NCI-H748 (cell line): ENCODE data around the gene MGP.

Experiments
- DNase-seq: peaks from one replicate; lab custom pipeline; 2025; ENCODE audit not compliant: unreplicated experiment; lab: John Stamatoyannopoulos, UW

MGP gene

GRCh38 chr12:14868916-14869506 lies 16.6 kb downstream of the MGP start:
- no peak for DNase-seq

- DNase-seq, result no peak
These were observed 25.2 kb downstream of the MGP start for GRCh38 chr12:14860490-14860889.

- no peak for DNase-seq
These were observed 27.1 kb downstream of the MGP start for GRCh38 chr12:14858513-14858912.

GRCh38 chr12:14854586-14855183 lies 31.0 kb downstream of the MGP start:
- no peak for DNase-seq

- DNase-seq, result peak; percentile 46
These were observed 31.7 kb downstream of the MGP start for GRCh38 chr12:14853961-14854360.

- DNase-seq, result no peak
These were observed 32.8 kb downstream of the MGP start for GRCh38 chr12:14852880-14853279.

GRCh38 chr12:14850929-14851663 lies 34.6 kb downstream of the MGP start:
- no peak for DNase-seq

GRCh38 chr12:14849661-14850060 lies 36.0 kb downstream of the MGP start:
- DNase-seq, result no peak

- no peak for DNase-seq
These were observed 38.6 kb downstream of the MGP start for GRCh38 chr12:14846876-14847580.

GRCh38 chr12:14846042-14846587 lies 39.5 kb downstream of the MGP start:
- no peak for DNase-seq

- DNase-seq, result peak; percentile 27
These were observed 40.3 kb downstream of the MGP start for GRCh38 chr12:14845350-14845750.

- DNase-seq, result no peak
These were observed 41.3 kb downstream of the MGP start for GRCh38 chr12:14844401-14844800.

- DNase-seq, result no peak
These were observed 42.2 kb downstream of the MGP start, which contains the start of gene ART4 for GRCh38 chr12:14843425-14843887. Gene ART4 (minus strand): TSS chr12:14843526. CDS start chr12:14843113, 413 bp downstream.

GRCh38 chr12:14842315-14842714 lies 43.3 kb downstream of the MGP start:
- no peak for DNase-seq

GRCh38 chr12:14841761-14842160 lies 43.9 kb downstream of the MGP start:
- DNase-seq, result no peak

GRCh38 chr12:14840616-14841015 lies 45.0 kb downstream of the MGP start:
- no peak for DNase-seq

- DNase-seq, result no peak
These were observed 46.4 kb downstream of the MGP start for GRCh38 chr12:14839262-14839661.

GRCh38 chr12:14836336-14837210 lies 49.1 kb downstream of the MGP start:
- DNase-seq, result no peak

GRCh38 chr12:14834509-14834908 lies 51.1 kb downstream of the MGP start:
- no peak for DNase-seq

GRCh38 chr12:14833952-14834351 lies 51.7 kb downstream of the MGP start:
- no peak for DNase-seq
